ENCODE data around the gene MEGF11.

MEGF11 gene

DNA sequence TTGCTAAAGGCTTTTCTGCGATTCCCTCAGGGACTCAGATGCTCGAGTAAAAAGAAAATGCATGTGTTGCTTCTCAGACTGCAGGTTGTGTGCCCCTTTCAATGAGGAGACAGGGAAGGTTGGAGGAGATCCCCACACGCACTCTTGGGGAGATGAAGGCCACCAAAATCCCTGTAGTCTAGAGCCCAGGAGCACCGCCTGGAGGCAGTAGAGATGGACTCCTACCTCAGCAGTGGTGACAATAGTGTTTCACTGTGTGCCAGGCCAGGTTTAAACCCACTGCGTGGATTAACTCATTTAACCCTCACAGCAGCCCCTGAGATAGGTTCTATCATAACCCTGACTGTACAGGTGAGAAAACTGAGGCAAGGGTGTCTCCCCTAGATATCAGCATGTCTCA is 15.2 kb downstream of the MEGF11 start:
- Mint-ChIP-seq H3K27ac (no peak overlapping the region), H3K36me3 (ENCODE audit: low read depth) (no peaks in the 10 kb centered on the region), H3K27me3 (ENCODE audit: low read depth) (peaks cover 23% of the 10 kb centered on the region), H3K4me3 (no peak overlapping the region), H3K9me3 (no peaks in the 10 kb centered on the region), H3K4me1 (ENCODE audit: low read depth) (no peaks in the 10 kb centered on the region)

DNA sequence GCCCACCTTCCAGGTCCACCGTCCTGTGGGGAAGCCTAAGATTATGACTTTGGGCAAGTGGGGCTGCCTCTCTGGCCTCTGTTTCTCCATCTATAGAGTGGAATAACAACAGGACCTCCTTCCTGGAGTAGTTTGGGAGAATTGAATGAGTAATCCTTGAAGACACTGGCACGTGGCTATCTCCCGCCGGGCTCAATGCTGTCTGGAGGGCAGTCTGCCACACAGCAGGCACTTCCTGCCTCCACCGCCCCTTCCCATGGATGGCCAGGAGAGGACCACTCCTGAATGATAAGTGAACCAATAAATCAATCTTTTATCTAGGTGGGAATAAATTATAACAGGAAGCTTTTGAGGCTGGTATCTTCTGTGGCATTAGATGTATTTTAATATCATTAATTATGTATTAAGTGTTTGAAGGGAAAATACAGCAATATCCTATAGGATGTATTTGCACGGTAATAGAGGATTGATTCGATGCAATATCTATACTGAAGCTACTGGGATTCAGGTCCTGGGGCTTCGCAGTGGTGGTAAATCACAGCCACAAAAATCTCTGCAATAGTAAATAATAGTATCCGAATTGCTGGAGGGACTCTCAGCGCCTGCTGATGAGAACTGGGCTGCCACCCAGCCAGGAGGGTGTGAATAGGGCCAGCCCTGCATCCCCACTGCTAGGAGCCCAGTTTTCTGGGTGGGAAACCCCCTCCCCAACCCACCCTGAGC is 15.9 kb downstream of the MEGF11 start:
- no peaks in the 10 kb centered on the region for H3K9me3 Mint-ChIP-seq
- H3K4me3 Mint-ChIP-seq: no peak overlapping the region
- no peaks in the 10 kb centered on the region for H3K4me1 Mint-ChIP-seq (ENCODE audit: low read depth)
- H3K27ac Mint-ChIP-seq: no peak overlapping the region
- H3K27me3 Mint-ChIP-seq (ENCODE audit: low read depth): peaks cover 19% of the 10 kb centered on the region
- no peaks in the 10 kb centered on the region for H3K36me3 Mint-ChIP-seq (ENCODE audit: low read depth)

GRCh38 chr15:66236806-66237375 is 16.7 kb downstream of the MEGF11 start:
- Mint-ChIP-seq H3K9me3 (no peaks in the 10 kb centered on the region), H3K27ac (no peak overlapping the region), H3K27me3 (ENCODE audit: low read depth) (peaks cover 16% of the 10 kb centered on the region), H3K4me3 (no peak overlapping the region), H3K4me1 (ENCODE audit: low read depth) (no peaks in the 10 kb centered on the region), H3K36me3 (ENCODE audit: low read depth) (no peaks in the 10 kb centered on the region)

- no peaks in the 10 kb centered on the region for H3K9me3 Mint-ChIP-seq
- H3K4me1 Mint-ChIP-seq (ENCODE audit: low read depth): no peaks in the 10 kb centered on the region
- no peak overlapping the region for H3K4me3 Mint-ChIP-seq
- H3K27ac Mint-ChIP-seq: no peak overlapping the region
- no peaks in the 10 kb centered on the region for H3K36me3 Mint-ChIP-seq (ENCODE audit: low read depth)
- peaks cover 12% of the 10 kb centered on the region for H3K27me3 Mint-ChIP-seq (ENCODE audit: low read depth)
These were observed 17.7 kb downstream of the MEGF11 start for GRCh38 chr15:66235866-66236265.

GRCh38 chr15:66234798-66235197 is 18.8 kb downstream of the MEGF11 start:
- Mint-ChIP-seq H3K9me3 (no peaks in the 10 kb centered on the region), H3K36me3 (ENCODE audit: low read depth) (no peaks in the 10 kb centered on the region), H3K4me1 (ENCODE audit: low read depth) (no peaks in the 10 kb centered on the region), H3K27me3 (ENCODE audit: low read depth) (peaks cover 12% of the 10 kb centered on the region), H3K4me3 (no peak overlapping the region), H3K27ac (no peak overlapping the region)

DNA sequence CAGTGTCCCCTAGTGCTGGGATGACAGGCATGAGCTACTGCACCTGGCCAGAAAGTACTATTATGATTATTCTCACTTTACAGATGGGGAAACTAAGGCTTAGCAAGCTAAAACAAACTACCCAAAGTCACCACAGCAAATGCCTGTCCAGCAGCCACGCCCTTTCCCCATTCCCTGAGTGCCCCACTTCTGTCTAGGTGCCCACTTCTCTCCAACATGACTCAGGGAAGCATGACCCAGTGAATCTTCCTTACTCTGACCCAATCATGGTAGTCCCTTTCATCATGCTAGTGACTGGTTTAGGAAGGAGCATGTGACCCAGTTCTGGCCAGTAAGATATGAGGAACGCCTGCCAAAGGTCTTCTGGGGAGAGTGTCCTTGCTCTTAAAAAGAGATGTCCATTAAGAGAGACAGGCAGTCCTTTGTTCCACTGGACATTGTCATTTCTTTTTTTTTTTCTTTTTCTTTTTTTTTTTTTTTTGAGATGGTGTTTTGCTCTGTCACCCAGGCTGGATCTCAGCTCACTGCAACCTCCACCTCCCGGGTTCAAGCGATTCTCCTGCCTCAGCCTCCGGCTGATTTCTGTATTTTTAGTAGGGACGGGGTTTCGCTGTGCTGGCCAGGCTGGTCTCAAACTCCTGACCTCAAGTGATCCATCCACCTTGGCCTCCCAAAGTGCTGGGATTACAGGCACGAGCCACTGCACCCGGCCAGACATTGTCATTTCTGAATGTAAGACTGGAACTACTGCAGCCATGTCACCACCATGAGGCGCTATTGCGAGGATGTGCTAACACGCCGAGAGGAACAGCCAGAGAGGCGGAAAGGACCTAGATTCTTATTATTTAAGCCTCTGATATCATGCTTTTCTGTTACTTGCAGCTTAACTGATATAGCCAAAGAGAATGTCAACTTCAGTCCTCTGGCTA is 19.8 kb downstream of the MEGF11 start:
- Mint-ChIP-seq H3K36me3 (ENCODE audit: low read depth) (no peaks in the 10 kb centered on the region), H3K27me3 (ENCODE audit: low read depth) (peaks cover 12% of the 10 kb centered on the region), H3K27ac (no peak overlapping the region), H3K9me3 (no peaks in the 10 kb centered on the region), H3K4me1 (ENCODE audit: low read depth) (no peaks in the 10 kb centered on the region), H3K4me3 (no peak overlapping the region)

DNA sequence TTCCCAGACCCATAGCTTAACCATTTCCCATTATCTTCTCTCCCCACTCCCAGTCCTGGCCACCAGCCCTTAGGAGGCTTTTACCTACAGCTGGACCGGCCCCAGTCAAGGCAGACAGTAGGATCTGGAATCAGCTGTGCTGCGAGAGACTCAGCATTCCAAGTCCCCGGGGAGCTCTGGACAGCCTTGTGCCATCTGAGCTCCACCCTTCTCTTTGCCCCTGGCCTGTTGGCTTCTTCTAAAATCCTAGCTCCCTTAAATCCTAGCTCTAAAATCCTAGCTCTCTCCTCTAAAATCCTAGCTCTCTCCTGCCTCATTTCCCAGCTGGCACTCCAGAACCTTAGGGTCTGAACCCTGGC is 21.3 kb downstream of the MEGF11 start:
- no peaks in the 10 kb centered on the region for H3K36me3 Mint-ChIP-seq (ENCODE audit: low read depth)
- H3K4me1 Mint-ChIP-seq (ENCODE audit: low read depth): no peaks in the 10 kb centered on the region
- H3K27me3 Mint-ChIP-seq (ENCODE audit: low read depth): peaks cover 12% of the 10 kb centered on the region
- H3K27ac Mint-ChIP-seq: no peak overlapping the region
- H3K9me3 Mint-ChIP-seq: no peaks in the 10 kb centered on the region
- H3K4me3 Mint-ChIP-seq: no peak overlapping the region

- H3K27ac Mint-ChIP-seq: no peak overlapping the region
- H3K36me3 Mint-ChIP-seq (ENCODE audit: low read depth): no peaks in the 10 kb centered on the region
- no peak overlapping the region for H3K4me3 Mint-ChIP-seq
- H3K9me3 Mint-ChIP-seq: no peaks in the 10 kb centered on the region
- no peaks in the 10 kb centered on the region for H3K4me1 Mint-ChIP-seq (ENCODE audit: low read depth)
- peaks cover 12% of the 10 kb centered on the region for H3K27me3 Mint-ChIP-seq (ENCODE audit: low read depth)
These were observed 21.9 kb downstream of the MEGF11 start for GRCh38 chr15:66231394-66232266.

- Mint-ChIP-seq H3K4me3 (no peak overlapping the region), H3K9me3 (no peaks in the 10 kb centered on the region), H3K4me1 (ENCODE audit: low read depth) (no peaks in the 10 kb centered on the region), H3K27ac (no peak overlapping the region), H3K27me3 (ENCODE audit: low read depth) (no peaks in the 10 kb centered on the region), H3K36me3 (ENCODE audit: low read depth) (no peaks in the 10 kb centered on the region)
These were observed 23.6 kb downstream of the MEGF11 start for GRCh38 chr15:66229790-66230465.

- Mint-ChIP-seq H3K4me3 (no peak overlapping the region), H3K4me1 (ENCODE audit: low read depth) (no peaks in the 10 kb centered on the region), H3K36me3 (ENCODE audit: low read depth) (no peaks in the 10 kb centered on the region), H3K9me3 (no peaks in the 10 kb centered on the region), H3K27me3 (ENCODE audit: low read depth) (no peaks in the 10 kb centered on the region), H3K27ac (no peak overlapping the region)
These were observed 24.5 kb downstream of the MEGF11 start for GRCh38 chr15:66228807-66229735.

GRCh38 chr15:66226736-66227135 is 26.8 kb downstream of the MEGF11 start:
- no peaks in the 10 kb centered on the region for H3K36me3 Mint-ChIP-seq (ENCODE audit: low read depth)
- peaks cover 7% of the 10 kb centered on the region for H3K27me3 Mint-ChIP-seq (ENCODE audit: low read depth)
- H3K27ac Mint-ChIP-seq: no peak overlapping the region
- no peak overlapping the region for H3K4me3 Mint-ChIP-seq
- no peaks in the 10 kb centered on the region for H3K9me3 Mint-ChIP-seq
- H3K4me1 Mint-ChIP-seq (ENCODE audit: low read depth): no peaks in the 10 kb centered on the region

- Mint-ChIP-seq H3K27ac (no peak overlapping the region), H3K4me3 (no peak overlapping the region), H3K4me1 (ENCODE audit: low read depth) (no peaks in the 10 kb centered on the region), H3K36me3 (ENCODE audit: low read depth) (no peaks in the 10 kb centered on the region), H3K27me3 (ENCODE audit: low read depth) (peaks cover 14% of the 10 kb centered on the region), H3K9me3 (no peaks in the 10 kb centered on the region)
These were observed 27.8 kb downstream of the MEGF11 start for GRCh38 chr15:66225656-66226274.

GRCh38 chr15:66224946-66225345 is 28.6 kb downstream of the MEGF11 start:
- no peaks in the 10 kb centered on the region for H3K4me1 Mint-ChIP-seq (ENCODE audit: low read depth)
- H3K27me3 Mint-ChIP-seq (ENCODE audit: low read depth): peaks cover 14% of the 10 kb centered on the region
- no peak overlapping the region for H3K4me3 Mint-ChIP-seq
- no peaks in the 10 kb centered on the region for H3K9me3 Mint-ChIP-seq
- H3K36me3 Mint-ChIP-seq (ENCODE audit: low read depth): no peaks in the 10 kb centered on the region
- no peak overlapping the region for H3K27ac Mint-ChIP-seq

All from T-helper 1 cell treated with Interleukin-12 subunit alpha and Interleukin-12 subunit beta and Interleukin-4 antibody, amounts not matched to agents 30 μg/mL and 1 μg/mL, for 36 hours (primary cell).